A673 (cell line): Measurements from ENCODE around the gene TMEM150C. TPM values are rescaled to one million over a fixed set of nuclear protein-coding genes. Genes with fewer than 3 reads are reported as not detected.
"Not testable (repeated sequence)": the region's sequence is repeated elsewhere in the genome, so short reads cannot be mapped to it uniquely, and the experiment has no call there.

Source experiments
- BruUV-seq: library from RNA; stranded (reverse); fragments of 400-500 nt; replicated peaks from 2 replicates; lab custom pipeline; 2021; lab: Mats Ljungman, UMichigan
- CTCF ChIA-PET: fragments of 300-600 bp; sonication (Branson Sonifier 250); formaldehyde crosslinking; loops from one replicate; lab custom pipeline; 2022; ENCODE audit warnings: antibody characterized with exemption; lab: Charles Lee
- POLR2A ChIA-PET: fragments of 300-600 bp; sonication (Branson Sonifier 250); formaldehyde crosslinking; loops from one replicate; lab custom pipeline; 2022; ENCODE audit warnings: antibody characterized with exemption; ENCODE audit not compliant: low non-redundant PET; lab: Charles Lee
- DNase-seq: peaks from one replicate; pipeline ENCODE4 v3.0.0-alpha.2; 2015; ENCODE audit warnings: low spot score
- H3K27ac ChIP-seq: fragments of 200-600 bp; sonication (generic); 2 replicates; pipeline ENCODE4 v1.5.1; 2016; ENCODE audit warnings: mixed run types, low read depth, mild to moderate bottlenecking, mixed read lengths, antibody characterized with exemption, low read length; ENCODE audit not compliant: poor library complexity, severe bottlenecking
- H3K27me3 ChIP-seq: fragments of 200-600 bp; sonication (generic); replicated peaks from 2 replicates; pipeline ENCODE4 v1.6.1; 2017; ENCODE audit warnings: mixed run types, low read depth, mild to moderate bottlenecking, mixed read lengths, antibody characterized with exemption, low read length; ENCODE audit not compliant: insufficient read depth, poor library complexity
- H3K36me3 ChIP-seq: fragments of 200-600 bp; sonication (generic); 2 replicates; pipeline ENCODE4 v1.6.1; 2016; ENCODE audit warnings: mixed run types, mild to moderate bottlenecking, mixed read lengths, antibody characterized with exemption, low read length; ENCODE audit not compliant: insufficient read depth, poor library complexity, severe bottlenecking
- H3K4me1 ChIP-seq: fragments of 200-600 bp; sonication (generic); 2 replicates; pipeline ENCODE4 v1.6.1; 2017; ENCODE audit warnings: mixed run types, mild to moderate bottlenecking, mixed read lengths, antibody characterized with exemption, low read length; ENCODE audit not compliant: insufficient read depth, poor library complexity, severe bottlenecking
- H3K4me3 ChIP-seq: fragments of 200-600 bp; sonication (generic); 2 replicates; pipeline ENCODE4 v1.5.1; 2016; ENCODE audit warnings: low read depth, mixed run types, mild to moderate bottlenecking, mixed read lengths, low read length; ENCODE audit not compliant: poor library complexity, severe bottlenecking
- H3K9me3 ChIP-seq: fragments of 200-600 bp; sonication (generic); 2 replicates; pipeline ENCODE4 v1.6.1; 2016; ENCODE audit warnings: mixed run types, low read depth, mild to moderate bottlenecking, mixed read lengths, antibody characterized with exemption, low read length; ENCODE audit not compliant: poor library complexity, severe bottlenecking
- CTCF ChIP-seq: fragments of 300-800, 200-600 bp; sonication (generic); conservative IDR thresholded peaks from 2 replicates; pipeline ENCODE4 v1.5.1; 2017; ENCODE audit warnings: low read depth, mild to moderate bottlenecking, antibody characterized with exemption, low read length, moderate library complexity, mixed read lengths
- EZH2 ChIP-seq: fragments of 200-600 bp; sonication (generic); IDR thresholded peaks from 2 replicates; pipeline ENCODE4 v1.6.1; 2017; ENCODE audit warnings: borderline replicate concordance, low read depth, mild to moderate bottlenecking, mixed read lengths, antibody characterized with exemption, low read length; ENCODE audit not compliant: poor library complexity, severe bottlenecking
- intact Hi-C: fragments of 100-400 bp; cut with micrococcal nuclease; formaldehyde crosslinking; loops from one replicate; pipeline ENCODE4 v1.10.0; 2022; ENCODE audit not compliant: unreplicated experiment
- total RNA-seq: library from RNA; stranded (reverse); gene quantifications from 2 replicates; pipeline ENCODE4 v1.2.3, GENCODE V29; 2021

TMEM150C gene
- total RNA-seq, 1 experiment from 2014 or later, result 0.34 TPM

GRCh38 chr4:82481506-82481840 lies 80.3 kb downstream of the TMEM150C start:
- Histone ChIP-seq H3K27ac (no peak overlapping the region), H3K4me1 (no peaks in the 10 kb centered on the region), H3K27me3 (no peaks in the 10 kb centered on the region), H3K9me3 (no peaks in the 10 kb centered on the region), H3K4me3 (no peak overlapping the region), H3K36me3 (no peaks in the 10 kb centered on the region)
- TF ChIP-seq CTCF, result no peak
- TF ChIP-seq EZH2, result no peak
- intact Hi-C loops, result no loop called here
- no TSS peak for BruUV-seq
- DNase-seq, result no peak
- ChIA-PET CTCF (no interaction called here), POLR2A (no interaction called here)

- Histone ChIP-seq H3K4me1 (no peaks in the 10 kb centered on the region), H3K27ac (no peak overlapping the region), H3K27me3 (no peaks in the 10 kb centered on the region), H3K9me3 (no peaks in the 10 kb centered on the region), H3K4me3 (no peak overlapping the region), H3K36me3 (no peaks in the 10 kb centered on the region)
- TF ChIP-seq CTCF (no peak), EZH2 (no peak)
- intact Hi-C loops, result no loop called here
- CTCF ChIA-PET, result no interaction called here
- no peak for DNase-seq
- no TSS peak for BruUV-seq
- POLR2A ChIA-PET, result no interaction called here
Measured at GRCh38 chr4:82480771-82481505, 80.8 kb downstream of the TMEM150C start.

- no peaks in the 10 kb centered on the region for H3K4me1 ChIP-seq
- no TSS peak for BruUV-seq
- TF ChIP-seq EZH2, result no peak
- no peak for TF ChIP-seq CTCF
- no peak for DNase-seq
- H3K4me3 ChIP-seq, result no peak overlapping the region
- H3K27me3 ChIP-seq, result no peaks in the 10 kb centered on the region
- no peaks in the 10 kb centered on the region for H3K9me3 ChIP-seq
- H3K36me3 ChIP-seq, result no peaks in the 10 kb centered on the region
- H3K27ac ChIP-seq, result no peak overlapping the region
- intact Hi-C loops, result no loop called here
- CTCF ChIA-PET, result no interaction called here
- POLR2A ChIA-PET, result no interaction called here
Measured at GRCh38 chr4:82479562-82479961, 82.2 kb downstream of the TMEM150C start.

GRCh38 chr4:82477469-82477868 lies 84.3 kb downstream of the TMEM150C start:
- CTCF ChIA-PET, H3K4me3 ChIP-seq, H3K4me1 ChIP-seq, H3K36me3 ChIP-seq, H3K9me3 ChIP-seq, intact Hi-C loops, BruUV-seq, DNase-seq, H3K27ac ChIP-seq, H3K27me3 ChIP-seq, POLR2A ChIA-PET: not testable (repeated sequence)

GRCh38 chr4:82475931-82476330 lies 85.9 kb downstream of the TMEM150C start:
- BruUV-seq, result not testable (repeated sequence)

More at GRCh38 chr4:82475931-82476330, 85.9 kb downstream of the TMEM150C start:
- CTCF ChIA-PET, POLR2A ChIA-PET, intact Hi-C loops, H3K4me3 ChIP-seq, H3K27me3 ChIP-seq, H3K9me3 ChIP-seq, DNase-seq, H3K27ac ChIP-seq, H3K4me1 ChIP-seq, H3K36me3 ChIP-seq: not testable (repeated sequence)
